ENCODE results near the gene MYOG.

DNA sequence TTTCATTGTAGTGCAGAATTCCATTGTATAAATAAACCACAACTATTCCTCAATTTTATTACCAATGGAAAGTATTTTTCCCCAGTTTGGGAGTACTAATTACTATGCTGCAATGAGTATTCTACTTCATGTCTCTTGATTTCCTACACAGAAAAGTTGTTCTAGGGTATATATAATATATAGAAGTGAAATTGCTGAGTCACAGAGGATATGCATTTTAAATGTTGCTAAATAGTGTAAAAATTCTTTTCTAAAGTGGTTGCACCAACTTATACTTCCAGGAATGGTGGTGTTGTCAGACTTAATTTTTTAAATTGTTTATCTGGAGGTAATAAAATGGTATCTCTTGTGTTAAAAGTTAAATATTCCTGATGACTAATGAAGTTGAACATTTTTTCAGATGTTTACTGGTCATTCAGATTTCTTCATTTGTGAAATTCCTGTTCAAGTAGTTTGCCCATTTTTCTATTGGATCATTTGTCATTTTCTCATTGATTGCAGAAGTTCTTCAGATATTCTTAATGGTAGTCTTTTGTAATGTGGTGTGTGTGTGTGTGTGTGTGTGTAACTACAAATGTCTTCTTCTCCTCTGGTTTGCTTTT is 19.1 kb upstream of the MYOG start:
- TF ChIP-seq ZNF70 (CRISPR knock-in tag; IDR thresholded peaks at IDR 0.05) = no peak
- TF ChIP-seq ZC3H10 (CRISPR knock-in tag; IDR thresholded peaks at IDR 0.05) = no peak
- TF ChIP-seq ZNF565 (CRISPR knock-in tag; conservative IDR thresholded peaks at IDR 0.05; ENCODE audit: low read depth) = no peak
- TF ChIP-seq, protein P1, sequence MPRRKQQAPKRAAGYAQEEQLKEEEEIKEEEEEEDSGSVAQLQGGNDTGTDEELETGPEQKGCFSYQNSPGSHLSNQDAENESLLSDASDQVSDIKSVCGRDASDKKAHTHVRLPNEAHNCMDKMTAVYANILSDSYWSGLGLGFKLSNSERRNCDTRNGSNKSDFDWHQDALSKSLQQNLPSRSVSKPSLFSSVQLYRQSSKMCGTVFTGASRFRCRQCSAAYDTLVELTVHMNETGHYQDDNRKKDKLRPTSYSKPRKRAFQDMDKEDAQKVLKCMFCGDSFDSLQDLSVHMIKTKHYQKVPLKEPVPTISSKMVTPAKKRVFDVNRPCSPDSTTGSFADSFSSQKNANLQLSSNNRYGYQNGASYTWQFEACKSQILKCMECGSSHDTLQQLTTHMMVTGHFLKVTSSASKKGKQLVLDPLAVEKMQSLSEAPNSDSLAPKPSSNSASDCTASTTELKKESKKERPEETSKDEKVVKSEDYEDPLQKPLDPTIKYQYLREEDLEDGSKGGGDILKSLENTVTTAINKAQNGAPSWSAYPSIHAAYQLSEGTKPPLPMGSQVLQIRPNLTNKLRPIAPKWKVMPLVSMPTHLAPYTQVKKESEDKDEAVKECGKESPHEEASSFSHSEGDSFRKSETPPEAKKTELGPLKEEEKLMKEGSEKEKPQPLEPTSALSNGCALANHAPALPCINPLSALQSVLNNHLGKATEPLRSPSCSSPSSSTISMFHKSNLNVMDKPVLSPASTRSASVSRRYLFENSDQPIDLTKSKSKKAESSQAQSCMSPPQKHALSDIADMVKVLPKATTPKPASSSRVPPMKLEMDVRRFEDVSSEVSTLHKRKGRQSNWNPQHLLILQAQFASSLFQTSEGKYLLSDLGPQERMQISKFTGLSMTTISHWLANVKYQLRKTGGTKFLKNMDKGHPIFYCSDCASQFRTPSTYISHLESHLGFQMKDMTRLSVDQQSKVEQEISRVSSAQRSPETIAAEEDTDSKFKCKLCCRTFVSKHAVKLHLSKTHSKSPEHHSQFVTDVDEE (CRISPR knock-in tag; IDR thresholded peaks at IDR 0.05) = no peak
- TF ChIP-seq ZFP3 (CRISPR knock-in tag; IDR thresholded peaks at IDR 0.05) = no peak
- TF ChIP-seq, protein P2, sequence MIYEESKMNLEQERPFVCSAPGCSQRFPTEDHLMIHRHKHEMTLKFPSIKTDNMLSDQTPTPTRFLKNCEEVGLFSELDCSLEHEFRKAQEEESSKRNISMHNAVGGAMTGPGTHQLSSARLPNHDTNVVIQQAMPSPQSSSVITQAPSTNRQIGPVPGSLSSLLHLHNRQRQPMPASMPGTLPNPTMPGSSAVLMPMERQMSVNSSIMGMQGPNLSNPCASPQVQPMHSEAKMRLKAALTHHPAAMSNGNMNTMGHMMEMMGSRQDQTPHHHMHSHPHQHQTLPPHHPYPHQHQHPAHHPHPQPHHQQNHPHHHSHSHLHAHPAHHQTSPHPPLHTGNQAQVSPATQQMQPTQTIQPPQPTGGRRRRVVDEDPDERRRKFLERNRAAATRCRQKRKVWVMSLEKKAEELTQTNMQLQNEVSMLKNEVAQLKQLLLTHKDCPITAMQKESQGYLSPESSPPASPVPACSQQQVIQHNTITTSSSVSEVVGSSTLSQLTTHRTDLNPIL (CRISPR knock-in tag; IDR thresholded peaks at IDR 0.05; ENCODE audit: low read depth) = no peak
- no peak for TF ChIP-seq CSDC2 (CRISPR knock-in tag; IDR thresholded peaks at IDR 0.05)
- no peak for TF ChIP-seq PATZ1 (CRISPR knock-in tag; IDR thresholded peaks at IDR 0.05; ENCODE audit: borderline replicate concordance)
- TF ChIP-seq OSR1 (CRISPR knock-in tag; IDR thresholded peaks at IDR 0.05) = no peak

Measured in SK-N-SH treated with all-trans-retinoic acid at 6 μM for 48 hours (cell line).